NCI-H2227 (cell line): Measurements from ENCODE around the gene CACNA1B.

Source experiments
- DNase-seq: peaks from one replicate; lab custom pipeline; 2025; ENCODE audit not compliant: unreplicated experiment; lab: John Stamatoyannopoulos, UW

CACNA1B gene

GRCh38 chr9:138025908-138026307, 148.3 kb downstream of the CACNA1B start:
- DNase-seq: no peak

GRCh38 chr9:138028596-138028995, 151.0 kb downstream of the CACNA1B start:
- no peak for DNase-seq

- DNase-seq: no peak
Measured at GRCh38 chr9:138031186-138031585, 153.6 kb downstream of the CACNA1B start.

- no peak for DNase-seq
Measured at GRCh38 chr9:138033950-138034349, 156.4 kb downstream of the CACNA1B start.

GRCh38 chr9:138037140-138037539, 159.6 kb downstream of the CACNA1B start:
- no peak for DNase-seq

- no peak for DNase-seq
Measured at GRCh38 chr9:138038244-138038671, 160.7 kb downstream of the CACNA1B start.

GRCh38 chr9:138040446-138041430, 163.2 kb downstream of the CACNA1B start:
- no peak for DNase-seq

GRCh38 chr9:138042146-138042545, 164.6 kb downstream of the CACNA1B start:
- no peak for DNase-seq

GRCh38 chr9:138042640-138043039, 165.1 kb downstream of the CACNA1B start:
- no peak for DNase-seq

GRCh38 chr9:138043061-138043410, 165.5 kb downstream of the CACNA1B start:
- DNase-seq: no peak

GRCh38 chr9:138043411-138044345, 166.1 kb downstream of the CACNA1B start:
- DNase-seq: no peak

- DNase-seq: no peak
Measured at GRCh38 chr9:138044485-138045383, 167.2 kb downstream of the CACNA1B start.

- no peak for DNase-seq
Measured at GRCh38 chr9:138045541-138046490, 168.2 kb downstream of the CACNA1B start.

- DNase-seq: no peak
Measured at GRCh38 chr9:138046641-138047301, 169.2 kb downstream of the CACNA1B start.

GRCh38 chr9:138047469-138048040, 170.0 kb downstream of the CACNA1B start:
- no peak for DNase-seq

- DNase-seq: no peak
Measured at GRCh38 chr9:138048184-138048583, 170.6 kb downstream of the CACNA1B start.

GRCh38 chr9:138049085-138049778, 171.7 kb downstream of the CACNA1B start:
- DNase-seq: no peak
